Liver (tissue), 9 donors: ENCODE data around the gene RNF41. TPM values are rescaled to one million over a fixed set of nuclear protein-coding genes. Genes with fewer than 3 reads are reported as not detected.

Source experiments
- DNase-seq: peaks from one replicate; pipeline ENCODE4 v3.0.0-alpha.2; 2017; ENCODE audit warnings: low spot score
- H3K27ac ChIP-seq, 2 donors: one replicate each; pipeline ENCODE4 v1.7.0; 2013; ENCODE audit warnings: inconsistent platforms in 2 of 2, low read length in 2 of 2, control low read depth in 1 of 2, low read depth in 1 of 2, mild to moderate bottlenecking in 1 of 2
- H3K27me3 ChIP-seq, 4 donors: one replicate each; pipeline versions ENCODE4 v1.6.1 to v1.7.0; 2013; ENCODE audit warnings: low read length in 3 of 4, inconsistent platforms in 1 of 4, mild to moderate bottlenecking in 1 of 4, moderate library complexity in 1 of 4; ENCODE audit not compliant: control insufficient read depth in 4 of 4, insufficient read depth in 4 of 4
- H3K36me3 ChIP-seq, 4 donors: one replicate each; pipeline versions ENCODE4 v1.6.1 to v1.7.0; 2013; ENCODE audit warnings: low read length in 3 of 4, mild to moderate bottlenecking in 3 of 4, low read depth in 1 of 4, moderate library complexity in 1 of 4; ENCODE audit not compliant: control insufficient read depth in 4 of 4, insufficient read depth in 3 of 4
- H3K4me1 ChIP-seq, 4 donors: one replicate each; pipeline versions ENCODE4 v1.6.1 to v1.7.0; 2013; ENCODE audit warnings: low read length in 3 of 4, mild to moderate bottlenecking in 3 of 4, moderate library complexity in 1 of 4; ENCODE audit not compliant: control insufficient read depth in 4 of 4, insufficient read depth in 4 of 4
- H3K4me3 ChIP-seq, 3 donors: one replicate each; pipeline versions ENCODE4 v1.6.1 to v1.7.0; 2013; ENCODE audit warnings: low read length in 3 of 3, control low read depth in 1 of 3, low read depth in 1 of 3, mild to moderate bottlenecking in 1 of 3
- H3K9ac ChIP-seq, 2 donors: one replicate each; pipeline ENCODE4 v1.7.0; 2013; ENCODE audit warnings: low read length in 2 of 2, mild to moderate bottlenecking in 2 of 2, moderate library complexity in 2 of 2, control low read depth in 1 of 2, low read depth in 1 of 2
- H3K9me3 ChIP-seq, 4 donors: one replicate each; pipeline versions ENCODE4 v1.6.1 to v1.7.0; 2013; ENCODE audit warnings: low read length in 3 of 4; ENCODE audit not compliant: control insufficient read depth in 4 of 4
- ATF3 ChIP-seq: IDR thresholded peaks from 2 replicates; pipeline ENCODE4 v1.6.1; 2016; ENCODE audit warnings: antibody characterized with exemption
- CTCF ChIP-seq: fragments of 150-350 bp; IDR thresholded peaks from 2 replicates; pipeline ENCODE4 v1.5.1; 2017; ENCODE audit warnings: improper control_type of control experiment, low read depth, low read length; ENCODE audit not compliant: missing input control
- FOXA2 ChIP-seq: IDR thresholded peaks from 2 replicates; pipeline ENCODE4 v1.6.1; 2016; ENCODE audit warnings: antibody characterized with exemption
- GABPA ChIP-seq, 2 donors: IDR thresholded peaks in 1 of 2; conservative IDR thresholded peaks in 1 of 2; 2 replicates each; pipeline ENCODE4 v1.6.1; 2016; ENCODE audit warnings: antibody characterized with exemption in 2 of 2, mild to moderate bottlenecking in 1 of 2, moderate library complexity in 1 of 2
- HNF4A ChIP-seq, 2 donors: conservative IDR thresholded peaks; 2 replicates each; pipeline ENCODE4 v1.6.1; 2016; ENCODE audit warnings: antibody characterized with exemption in 2 of 2, mild to moderate bottlenecking in 2 of 2
- HNF4G ChIP-seq: IDR thresholded peaks from 2 replicates; pipeline ENCODE4 v1.6.1; 2016; ENCODE audit warnings: antibody characterized with exemption
- JUND ChIP-seq, 2 donors: IDR thresholded peaks; 2 replicates each; pipeline ENCODE4 v1.6.1; 2016; ENCODE audit warnings: antibody characterized with exemption in 2 of 2
- MAX ChIP-seq: IDR thresholded peaks from 2 replicates; pipeline ENCODE4 v1.6.1; 2016; ENCODE audit warnings: antibody characterized with exemption
- NR2F2 ChIP-seq: IDR thresholded peaks from 2 replicates; pipeline ENCODE4 v1.6.1; 2016; ENCODE audit warnings: antibody characterized with exemption
- RAD21 ChIP-seq, 2 donors: IDR thresholded peaks; 2 replicates each; pipeline ENCODE4 v1.6.1; 2016; ENCODE audit warnings: antibody characterized with exemption in 2 of 2, mild to moderate bottlenecking in 2 of 2
- REST ChIP-seq: IDR thresholded peaks from 2 replicates; pipeline ENCODE4 v1.6.1; 2016; ENCODE audit warnings: antibody characterized with exemption, mild to moderate bottlenecking
- RXRA ChIP-seq, 2 donors: IDR thresholded peaks; 2 replicates each; pipeline ENCODE4 v1.6.1; 2017 to 2018; ENCODE audit warnings: antibody characterized with exemption in 2 of 2, mild to moderate bottlenecking in 1 of 2
- SP1 ChIP-seq: IDR thresholded peaks from 2 replicates; pipeline ENCODE4 v1.6.1; 2018; ENCODE audit warnings: antibody characterized with exemption, mild to moderate bottlenecking
- TAF1 ChIP-seq: conservative IDR thresholded peaks from 2 replicates; pipeline ENCODE4 v1.6.1; 2016; ENCODE audit warnings: antibody characterized with exemption, mild to moderate bottlenecking
- YY1 ChIP-seq: IDR thresholded peaks from 2 replicates; pipeline ENCODE4 v1.6.1; 2016; ENCODE audit warnings: antibody characterized with exemption, mild to moderate bottlenecking
- ZBTB33 ChIP-seq: IDR thresholded peaks from 2 replicates; pipeline ENCODE4 v1.6.1; 2016; ENCODE audit warnings: antibody characterized with exemption
- WGBS: extraction: QIAGEN DNeasy Blood & Tissue Kit; methylation state at CpG from one replicate; pipeline ENCODE4 v1.1.7; 2013; 5-methylcytosine and 5-hydroxymethylcytosine counted together
- polyA plus RNA-seq, 2 donors: library from polyadenylated mRNA; stranded (reverse) in 1 of 2; unstranded in 1 of 2; fragments of 200-250 nt in 1 of 2; fragments of >200 nt in 1 of 2; fragmentation: Nextera tagmentation in 1 of 2; extraction: Ambion mirVana in 1 of 2; gene quantifications; one replicate each; pipeline versions ENCODE4 v1.2.1 to v1.2.3, GENCODE V29; 2013 to 2015
- total RNA-seq, 2 donors: library from RNA; depleted of rRNA; stranded (reverse); fragments of >200 nt; gene quantifications; one replicate each; pipeline ENCODE4 v1.2.3, GENCODE V29; 2014
- donor health status: healthy.
- donor health status: healthy.
- donor health status: healthy.
- donor health status: healthy.
- donor health status: healthy.

The RNF41 gene
- total and polyA plus RNA-seq, 4 donors, result 7.6 to 31.8 (median 16.8) TPM

- TF ChIP-seq ZBTB33 (no peak), RAD21 (IDR thresholded peaks at IDR 0.05) (peak in 1 of 2 donors; percentile 4), CTCF (no peak), TAF1 (peak; percentile 69), MAX (no peak), RXRA (IDR thresholded peaks at IDR 0.05) (no peak), FOXA2 (no peak), HNF4A (conservative IDR thresholded peaks at IDR 0.05) (no peak), SP1 (no peak), NR2F2 (peak; percentile 43)
Observed at GRCh38 chr12:56158926-56159461, 62.7 kb downstream of the RNF41 start.

GRCh38 chr12:56158029-56158925, 63.4 kb downstream of the RNF41 start, which contains the start of gene MYL6:
MYL6 (plus strand) TSS chr12:56158359; CDS start chr12:56158402, 43 bp downstream.
- Histone ChIP-seq H3K36me3 (peaks cover 14 to 31% (median 30%) of the 10 kb centered on the region in 4 donors), H3K4me3 (peak within 1 kb of the TSS; percentile 73 to 93 (median 92)), H3K4me1 (peaks cover 4 to 49% (median 41%) of the 10 kb centered on the region in 4 donors), H3K27ac (peak within 1 kb of the TSS; percentile 90 to 98), H3K9ac (peak within 1 kb of the TSS; percentile 90 to 100), H3K9me3 (no peaks in the 10 kb centered on the region), H3K27me3 (no peaks in the 10 kb centered on the region)
- DNase-seq, result peak; percentile 92
- WGBS, result under 1% methylated on average over 30 of the region's 30 CpGs
- TF ChIP-seq REST (peak; percentile 95), ZBTB33 (no peak), YY1 (peak; percentile 95), HNF4G (no peak), RAD21 (IDR thresholded peaks at IDR 0.05) (peak in 1 of 2 donors; percentile 9), SP1 (peak; percentile 29), TAF1 (peak; percentile 92), HNF4A (conservative IDR thresholded peaks at IDR 0.05) (no peak), CTCF (no peak), JUND (IDR thresholded peaks at IDR 0.05) (peak; percentile 86 to 93), ATF3 (peak; percentile 28), GABPA (IDR thresholded peaks at IDR 0.05 in 1 of 2, conservative IDR thresholded peaks at IDR 0.05 in 1 of 2) (no peak)

More at GRCh38 chr12:56158926-56159461, 62.7 kb downstream of the RNF41 start:
- 3% methylated on average over 6 of the region's 6 CpGs for WGBS
- peaks cover 3 to 46% (median 39%) of the 10 kb centered on the region in 4 donors for H3K4me1 ChIP-seq
- peaks cover 18 to 37% (median 36%) of the 10 kb centered on the region in 4 donors for H3K36me3 ChIP-seq
- H3K9me3 ChIP-seq, result no peaks in the 10 kb centered on the region
- H3K27me3 ChIP-seq, result no peaks in the 10 kb centered on the region
- peak; percentile 66 for DNase-seq
- peak overlapping the region; percentile 73 to 93 (median 92) for H3K4me3 ChIP-seq
- H3K27ac ChIP-seq, result peak overlapping the region; percentile 90 to 98
- peak overlapping the region; percentile 90 to 100 for H3K9ac ChIP-seq
